SU-DHL-6 (cell line): ENCODE measurements around the gene KRTAP17-1.

ENCODE experiments used
- H2AFZ ChIP-seq: fragments of 200-600 bp; sonication (generic); 2 replicates; pipeline ENCODE4 v1.6.1; 2014; ENCODE audit warnings: low read depth, mild to moderate bottlenecking, moderate library complexity, mixed read lengths, antibody characterized with exemption, low read length; ENCODE audit not compliant: severe bottlenecking
- H3F3A ChIP-seq: fragments of 200-600 bp; shearing (Covaris generic); 2 replicates; pipeline ENCODE4 v1.6.0; 2016; ENCODE audit warnings: antibody characterized with exemption, mild to moderate bottlenecking; ENCODE audit not compliant: insufficient read depth
- H3K27ac ChIP-seq: fragments of 200-600 bp; sonication (generic); 2 replicates; pipeline ENCODE4 v1.5.1; 2016; ENCODE audit warnings: low read depth, mild to moderate bottlenecking, low read length, moderate library complexity, mixed read lengths
- H3K27me3 ChIP-seq: fragments of 200-600 bp; sonication (generic), shearing (Covaris generic); 2 replicates; pipeline ENCODE4 v1.6.0; 2014; ENCODE audit warnings: mild to moderate bottlenecking, low read length
- H3K36me3 ChIP-seq: fragments of 200-600 bp; sonication (generic); 2 replicates; pipeline ENCODE4 v1.6.1; 2014; ENCODE audit warnings: mild to moderate bottlenecking, low read length, mixed read lengths
- H3K4me2 ChIP-seq: fragments of 300-600, 200-600 bp; shearing (Covaris generic), sonication (generic); 2 replicates; pipeline ENCODE4 v1.6.0; 2014; ENCODE audit warnings: low read length, low read depth, mild to moderate bottlenecking; ENCODE audit not compliant: poor library complexity, severe bottlenecking
- H3K4me3 ChIP-seq: fragments of 200-600 bp; sonication (generic); 2 replicates; pipeline ENCODE4 v1.5.1; 2014; ENCODE audit warnings: antibody characterized with exemption, low read length, mild to moderate bottlenecking, mixed read lengths; ENCODE audit not compliant: insufficient read depth, poor library complexity, severe bottlenecking
- H3K79me2 ChIP-seq: fragments of 200-600 bp; sonication (generic); 2 replicates; pipeline ENCODE4 v1.6.1; 2014; ENCODE audit warnings: mild to moderate bottlenecking, low read length, moderate library complexity; ENCODE audit not compliant: insufficient read depth
- H3K9ac ChIP-seq: fragments of 200-600 bp; sonication (generic); 2 replicates; pipeline ENCODE4 v1.7.0; 2014; ENCODE audit warnings: mild to moderate bottlenecking, low read length
- H3K9me2 ChIP-seq: fragments of 200-600 bp; sonication (generic); replicated peaks from 2 replicates; pipeline ENCODE4 v1.6.1; 2014; ENCODE audit warnings: low read length; ENCODE audit not compliant: insufficient read depth
- H3K9me3 ChIP-seq: fragments of 200-600 bp; sonication (generic); 2 replicates; pipeline ENCODE4 v1.6.1; 2014; ENCODE audit warnings: low read length, mixed read lengths; ENCODE audit not compliant: insufficient read depth
- H4K20me1 ChIP-seq: fragments of 200-600 bp; sonication (generic); 2 replicates; pipeline ENCODE4 v1.6.1; 2014; ENCODE audit warnings: low read depth, mild to moderate bottlenecking, antibody characterized with exemption, low read length, moderate library complexity, mixed read lengths
- EZH2phosphoT487 ChIP-seq: fragments of 200-600 bp; sonication (generic), shearing (Covaris generic); conservative IDR thresholded peaks from 2 replicates; pipeline ENCODE4 v1.6.1; 2018; ENCODE audit warnings: mild to moderate bottlenecking, antibody characterized with exemption, low read length, moderate library complexity, mixed read lengths
- TF ChIP-seq, protein P1 (sequence below): fragments of 200-600 bp; sonication (generic); IDR thresholded peaks from one replicate; pipeline ENCODE4 v1.5.1; 2017; ENCODE audit warnings: antibody characterized with exemption, mild to moderate bottlenecking, low read length, moderate library complexity; ENCODE audit not compliant: insufficient read depth, poor library complexity, severe bottlenecking

Gene KRTAP17-1, protein sequence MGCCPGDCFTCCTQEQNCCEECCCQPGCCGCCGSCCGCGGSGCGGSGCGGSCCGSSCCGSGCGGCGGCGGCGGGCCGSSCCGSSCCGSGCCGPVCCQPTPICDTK

DNA sequence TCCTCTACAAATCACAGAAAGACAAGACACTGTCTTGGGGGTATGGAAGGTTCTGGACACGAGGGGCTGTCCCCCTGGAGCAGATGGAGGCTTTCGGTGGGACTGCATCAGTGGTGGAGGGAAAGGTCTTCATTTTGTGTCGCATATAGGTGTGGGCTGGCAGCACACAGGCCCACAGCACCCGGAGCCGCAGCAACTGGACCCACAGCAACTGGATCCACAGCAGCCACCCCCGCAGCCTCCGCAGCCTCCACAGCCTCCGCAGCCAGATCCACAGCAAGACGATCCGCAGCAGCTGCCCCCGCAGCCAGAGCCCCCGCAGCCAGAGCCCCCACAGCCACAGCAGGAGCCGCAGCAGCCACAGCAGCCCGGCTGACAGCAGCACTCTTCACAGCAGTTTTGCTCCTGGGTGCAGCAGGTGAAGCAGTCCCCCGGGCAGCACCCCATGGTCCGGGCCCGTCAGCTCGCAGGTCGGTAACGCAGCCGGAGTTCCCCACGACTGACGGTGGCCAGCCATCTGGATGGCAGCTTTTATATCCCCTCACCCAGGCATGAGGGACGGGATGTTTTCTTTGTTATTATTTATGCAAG is at the start of gene KRTAP17-1:
TSS of gene KRTAP17-1 (minus strand) at position 507 of the 591 bp plus-strand sequence. CDS start at position 447, 60 bp downstream.
- H4K20me1 ChIP-seq = no peaks in the 10 kb centered on the region
- H3K4me2 ChIP-seq = no peak within 1 kb of the TSS
- H3K4me3 ChIP-seq = no peak within 1 kb of the TSS
- no peaks in the 10 kb centered on the region for H3K79me2 ChIP-seq
- TF ChIP-seq, protein P1, sequence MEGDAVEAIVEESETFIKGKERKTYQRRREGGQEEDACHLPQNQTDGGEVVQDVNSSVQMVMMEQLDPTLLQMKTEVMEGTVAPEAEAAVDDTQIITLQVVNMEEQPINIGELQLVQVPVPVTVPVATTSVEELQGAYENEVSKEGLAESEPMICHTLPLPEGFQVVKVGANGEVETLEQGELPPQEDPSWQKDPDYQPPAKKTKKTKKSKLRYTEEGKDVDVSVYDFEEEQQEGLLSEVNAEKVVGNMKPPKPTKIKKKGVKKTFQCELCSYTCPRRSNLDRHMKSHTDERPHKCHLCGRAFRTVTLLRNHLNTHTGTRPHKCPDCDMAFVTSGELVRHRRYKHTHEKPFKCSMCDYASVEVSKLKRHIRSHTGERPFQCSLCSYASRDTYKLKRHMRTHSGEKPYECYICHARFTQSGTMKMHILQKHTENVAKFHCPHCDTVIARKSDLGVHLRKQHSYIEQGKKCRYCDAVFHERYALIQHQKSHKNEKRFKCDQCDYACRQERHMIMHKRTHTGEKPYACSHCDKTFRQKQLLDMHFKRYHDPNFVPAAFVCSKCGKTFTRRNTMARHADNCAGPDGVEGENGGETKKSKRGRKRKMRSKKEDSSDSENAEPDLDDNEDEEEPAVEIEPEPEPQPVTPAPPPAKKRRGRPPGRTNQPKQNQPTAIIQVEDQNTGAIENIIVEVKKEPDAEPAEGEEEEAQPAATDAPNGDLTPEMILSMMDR = no peak
- no peak for TF ChIP-seq EZH2phosphoT487
- H3K36me3 ChIP-seq = 0 out of 2 replicates have a peak, but pooled peaks cover 3% of the 10 kb centered on the region
- H2AFZ ChIP-seq = no peak within 1 kb of the TSS
- no peaks in the 10 kb centered on the region for H3K27me3 ChIP-seq
- H3F3A ChIP-seq = no peaks in the 10 kb centered on the region
- H3K27ac ChIP-seq = no peak within 1 kb of the TSS
- H3K9ac ChIP-seq = no peak within 1 kb of the TSS
- H3K9me3 ChIP-seq = peaks cover 8% of the 10 kb centered on the region; the same call in 1 of the 2 replicates
- H3K9me2 ChIP-seq = no peaks in the 10 kb centered on the region

DNA sequence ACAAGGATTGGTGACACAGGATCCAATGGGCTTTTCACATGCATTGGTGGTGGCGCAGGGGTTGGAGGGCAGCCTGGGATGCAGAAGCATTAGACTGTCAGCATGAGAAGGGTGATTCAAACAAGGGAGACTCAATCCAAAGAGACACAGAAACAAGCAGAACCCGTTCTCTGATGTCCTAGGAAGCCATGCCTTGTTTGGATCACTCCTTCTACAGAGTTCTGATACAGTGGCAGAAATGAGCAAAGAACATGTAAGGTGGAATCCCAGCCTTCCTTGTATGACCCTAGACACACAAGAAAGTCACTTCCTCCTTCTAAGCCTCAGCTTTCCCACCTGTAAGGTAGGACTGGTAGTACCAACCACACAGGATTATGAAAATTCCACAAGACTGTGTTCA is 48.4 kb upstream of the KRTAP17-1 start:
- Histone ChIP-seq H4K20me1 (no peaks in the 10 kb centered on the region), H3K27me3 (no peaks in the 10 kb centered on the region), H3K36me3 (no peaks in the 10 kb centered on the region), H2AFZ (no peak overlapping the region), H3K4me2 (no peak overlapping the region), H3K4me3 (no peak overlapping the region), H3F3A (no peaks in the 10 kb centered on the region), H3K9me3 (no peaks in the 10 kb centered on the region), H3K79me2 (no peaks in the 10 kb centered on the region), H3K9me2 (no peaks in the 10 kb centered on the region), H3K27ac (no peak overlapping the region), H3K9ac (no peak overlapping the region)
- no peak for TF ChIP-seq EZH2phosphoT487
- TF ChIP-seq, protein P1 = no peak

DNA sequence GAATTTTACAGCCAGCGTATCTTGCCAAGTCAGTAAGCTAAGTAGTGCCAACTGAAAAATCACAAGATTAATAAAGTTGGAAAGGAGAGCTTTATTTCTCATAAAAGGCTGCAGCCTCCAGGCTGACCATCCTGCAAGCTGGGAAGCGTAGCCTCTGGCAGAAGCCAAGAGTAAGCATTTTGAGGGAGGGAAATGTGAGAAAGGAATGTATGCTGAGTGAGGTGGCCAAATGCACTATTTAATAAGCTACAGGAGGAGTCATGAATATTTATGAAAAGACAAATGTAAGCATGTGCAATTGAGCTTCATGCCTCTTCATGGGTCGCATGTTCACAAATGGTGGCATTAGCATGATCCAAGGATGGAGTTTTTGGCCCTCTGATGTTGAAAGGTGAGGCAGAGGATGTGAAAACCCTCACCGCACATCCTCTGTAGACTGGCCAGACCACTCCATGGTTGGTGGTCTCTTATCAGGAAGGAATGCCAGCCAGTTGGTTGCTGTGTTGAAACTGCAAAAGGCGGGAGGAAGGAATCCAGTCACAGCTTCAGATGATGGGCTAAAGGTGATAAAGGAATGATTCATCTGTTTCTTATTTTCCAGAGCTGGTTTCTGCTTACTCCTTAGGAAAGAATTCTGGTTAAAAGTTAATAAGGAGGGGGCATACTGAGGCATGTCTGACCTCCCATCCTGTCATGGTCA is 44.9 kb upstream of the KRTAP17-1 start:
- no peak overlapping the region for H3K4me3 ChIP-seq
- H3K9ac ChIP-seq = no peak overlapping the region
- no peak overlapping the region for H3K4me2 ChIP-seq
- no peaks in the 10 kb centered on the region for H4K20me1 ChIP-seq
- H2AFZ ChIP-seq = no peak overlapping the region
- no peaks in the 10 kb centered on the region for H3K9me3 ChIP-seq
- H3K27ac ChIP-seq = no peak overlapping the region
- TF ChIP-seq, protein P1 = no peak
- no peak for TF ChIP-seq EZH2phosphoT487
- H3K9me2 ChIP-seq = no peaks in the 10 kb centered on the region
- no peaks in the 10 kb centered on the region for H3K36me3 ChIP-seq
- no peaks in the 10 kb centered on the region for H3K79me2 ChIP-seq
- no peaks in the 10 kb centered on the region for H3F3A ChIP-seq
- no peaks in the 10 kb centered on the region for H3K27me3 ChIP-seq
